Epidermal melanocyte (primary cell): ENCODE data around the gene CFAP54.
"Not testable (repeated sequence)": the region's sequence is repeated elsewhere in the genome, so short reads cannot be mapped to it uniquely, and the experiment has no call there.

Experiments
- DNase-seq: peaks from one replicate; pipeline ENCODE4 v3.0.0; 2011; ENCODE audit warnings: low spot score; ENCODE audit not compliant: insufficient read length

Gene CFAP54

DNA sequence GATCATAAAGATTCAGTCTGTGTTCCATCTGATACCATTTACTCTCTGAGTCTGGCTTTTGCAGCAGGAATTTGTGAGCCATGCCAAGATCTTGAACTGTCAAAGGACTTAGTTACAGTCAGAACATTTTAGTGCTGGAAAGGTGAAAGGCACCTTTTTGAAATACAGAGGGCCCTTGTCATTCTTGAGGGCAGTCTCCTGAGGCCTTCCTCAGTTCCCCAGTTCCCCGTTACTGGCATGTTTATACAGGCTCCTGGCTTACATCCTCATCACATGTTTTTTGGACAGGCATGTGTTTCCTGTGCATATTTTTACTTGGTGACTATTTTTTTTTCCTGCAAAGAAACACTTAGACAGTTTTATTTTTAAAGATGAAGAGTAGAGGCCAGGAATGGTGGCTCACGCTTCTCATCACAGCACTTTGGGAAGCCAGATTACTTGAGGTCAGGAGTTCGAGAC, 21.0 kb downstream of the CFAP54 start:
- DNase-seq, result no peak

DNA sequence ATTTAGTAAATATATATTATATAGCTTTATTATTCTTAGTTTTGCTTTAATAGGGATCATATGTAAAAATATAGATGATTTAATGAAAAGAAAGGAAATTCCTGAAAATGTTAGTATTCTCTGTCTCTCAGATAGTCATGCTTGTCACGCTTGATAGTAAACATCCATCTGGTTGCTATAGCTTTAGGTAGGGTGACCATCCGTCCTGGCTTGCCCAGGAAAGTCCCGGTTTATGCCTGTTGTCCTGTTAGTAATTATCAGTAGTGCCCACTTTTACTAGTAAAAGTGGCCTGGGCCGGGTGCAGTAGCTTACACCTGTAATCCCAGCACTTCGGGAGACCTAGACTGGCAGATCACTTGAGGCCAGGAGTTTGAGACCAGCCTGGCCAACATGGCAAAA, 23.8 kb downstream of the CFAP54 start:
- no peak for DNase-seq

DNA sequence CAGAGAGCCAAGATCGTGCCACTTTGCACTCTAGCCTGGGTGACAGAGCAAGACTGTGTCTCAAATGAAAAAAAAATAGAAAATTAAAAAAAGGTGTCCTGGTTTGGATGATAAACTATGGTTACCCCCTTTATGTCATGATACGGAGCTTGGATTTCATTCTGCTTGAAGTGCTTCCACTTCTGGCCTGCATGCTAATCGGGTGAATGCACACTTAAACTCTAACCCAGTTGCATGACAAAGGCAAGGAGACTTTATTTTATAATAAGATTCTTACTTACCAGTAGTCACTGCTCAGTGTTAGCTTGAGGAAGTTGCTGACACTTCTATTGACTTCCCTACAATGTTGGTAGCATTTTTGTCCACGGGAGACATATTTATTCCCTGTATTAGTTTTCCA, 24.3 kb downstream of the CFAP54 start:
- no peak for DNase-seq

DNA sequence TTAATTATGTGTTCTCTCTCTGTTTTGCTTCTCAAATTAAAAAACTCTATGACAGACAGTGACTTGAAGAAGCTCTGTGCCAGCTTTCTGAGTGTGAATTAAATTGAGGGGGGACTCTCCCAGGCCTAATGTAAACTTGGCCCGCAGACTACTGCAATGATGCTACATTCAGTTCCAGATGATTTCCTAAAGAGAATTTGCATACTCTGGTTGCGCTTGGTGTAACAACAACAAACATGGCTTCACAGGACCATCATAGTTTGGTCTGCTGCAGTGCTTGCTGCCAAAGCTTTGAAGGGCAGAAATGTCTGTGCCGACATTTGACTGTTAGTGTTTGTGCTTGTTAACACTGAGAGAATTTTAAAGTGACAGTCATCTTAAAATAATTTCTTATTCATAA, 25.0 kb downstream of the CFAP54 start:
- DNase-seq, result no peak

DNA sequence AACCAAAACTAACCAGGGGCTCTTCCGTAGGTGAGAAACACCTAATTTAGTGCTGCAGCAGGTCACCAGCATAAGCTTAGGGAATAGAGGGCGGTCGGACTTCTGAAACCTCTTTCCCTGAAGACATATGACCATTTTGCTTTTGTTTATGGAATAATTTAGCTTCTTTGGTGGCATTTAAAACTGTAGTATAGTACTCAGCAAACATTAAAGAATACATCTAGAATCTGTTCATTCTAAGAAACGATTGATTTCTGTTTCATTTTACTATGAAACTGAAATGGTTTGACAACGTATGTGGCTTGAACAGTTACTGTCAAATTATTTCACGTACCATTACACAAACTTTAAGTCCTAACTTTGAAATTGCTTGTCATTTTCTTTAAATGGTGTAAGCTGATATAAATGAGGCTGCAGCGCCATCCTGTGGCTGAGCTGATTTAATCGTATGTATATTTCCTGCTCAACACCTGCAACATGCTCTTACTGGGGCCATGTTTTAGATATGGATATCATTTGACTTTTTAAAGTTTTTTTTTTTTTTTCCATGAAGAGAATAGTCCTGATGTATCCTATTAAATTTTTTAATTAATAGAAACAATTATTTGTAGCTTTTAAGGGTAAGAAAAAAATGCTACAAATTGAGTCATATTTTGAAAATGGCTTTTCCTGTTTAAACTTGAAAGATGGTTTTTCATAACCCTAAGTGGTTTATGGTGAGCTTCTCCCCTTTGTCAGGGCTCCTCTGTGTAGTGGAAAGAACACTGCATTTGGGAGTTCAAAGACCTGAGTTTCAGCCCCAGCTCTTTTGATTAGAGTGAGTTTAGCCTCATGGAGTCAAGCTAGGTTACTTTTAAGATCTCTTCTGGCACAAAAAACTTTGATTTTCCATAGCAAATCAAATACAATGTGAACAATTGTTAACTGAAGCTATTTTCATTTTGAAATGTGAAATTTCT, 27.4 kb downstream of the CFAP54 start:
- peak; percentile 37 for DNase-seq

DNA sequence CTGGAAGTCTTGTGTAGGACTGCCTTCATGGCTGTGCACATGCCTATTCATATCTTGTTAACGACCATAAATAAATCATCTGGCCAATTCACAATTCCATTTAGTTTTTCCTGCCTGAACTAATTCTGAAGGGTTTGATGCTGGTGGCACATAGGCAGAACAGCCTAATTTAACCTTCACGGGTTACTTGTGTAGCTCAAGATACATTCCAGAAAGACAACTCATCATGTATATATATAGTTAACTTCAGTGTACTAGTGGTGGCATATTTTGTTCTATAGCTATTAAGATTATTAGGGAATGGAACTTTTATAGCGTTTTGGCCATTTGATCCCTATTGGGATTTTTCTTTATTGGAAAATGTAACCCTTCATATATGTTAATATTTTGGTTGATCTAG, 31.4 kb downstream of the CFAP54 start:
- DNase-seq, result no peak

DNA sequence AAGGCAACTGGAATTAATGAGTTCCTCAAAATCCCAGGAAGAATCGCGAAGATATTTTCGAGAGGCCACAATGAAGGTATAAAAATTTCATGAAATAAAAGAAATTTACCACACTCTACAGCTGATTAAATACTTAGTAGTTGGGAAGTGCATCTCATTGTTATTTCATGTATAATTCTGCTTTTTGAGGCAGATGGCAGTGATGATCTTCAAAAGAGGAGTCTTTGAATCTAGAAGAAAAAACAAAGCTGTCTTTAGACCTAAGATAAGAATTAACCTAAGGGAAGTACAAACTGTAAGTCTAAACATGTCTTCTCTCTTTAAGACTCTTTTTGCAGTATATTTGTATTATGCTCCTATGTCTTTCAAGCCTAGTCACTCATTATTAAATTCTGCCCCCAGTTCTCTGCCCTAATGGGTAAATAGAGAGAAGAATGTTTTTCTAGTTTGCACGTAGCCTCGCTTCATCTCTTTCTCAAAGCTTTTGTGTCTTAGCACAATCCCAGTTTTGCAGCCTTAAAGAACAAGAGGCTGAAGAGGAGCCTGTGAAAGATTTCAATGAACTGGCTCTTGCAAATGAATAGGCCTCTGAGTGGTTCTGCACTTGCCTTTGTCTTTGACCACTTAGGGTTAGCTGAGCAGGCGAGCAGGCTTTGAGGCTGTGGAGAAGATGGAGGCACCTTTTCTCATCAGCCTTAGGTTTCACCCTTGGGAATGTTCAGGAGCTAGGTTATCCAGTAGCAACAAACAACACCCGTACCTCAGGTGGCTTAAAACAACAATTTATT, 32.7 kb downstream of the CFAP54 start:
- DNase-seq, result no peak

DNA sequence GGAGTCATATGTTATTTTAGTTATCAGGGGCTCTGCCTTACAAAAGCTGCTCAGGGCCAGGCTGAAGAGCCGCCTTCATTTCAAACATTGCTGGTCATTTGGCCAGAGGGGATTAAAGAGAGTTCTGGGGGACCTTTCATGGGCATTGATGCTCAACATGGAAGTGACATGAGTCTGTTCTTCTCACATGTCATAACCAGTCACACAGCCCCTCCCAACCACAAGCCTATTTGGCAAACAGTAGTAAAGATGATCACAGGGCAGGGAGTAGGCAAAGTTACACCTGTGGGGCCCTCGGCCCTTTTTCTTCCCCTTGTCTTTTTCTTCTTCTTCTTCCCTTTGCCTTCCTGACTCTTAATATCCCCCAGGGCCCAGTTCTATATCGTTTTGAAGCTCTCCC, 33.3 kb downstream of the CFAP54 start:
- no peak for DNase-seq

DNA sequence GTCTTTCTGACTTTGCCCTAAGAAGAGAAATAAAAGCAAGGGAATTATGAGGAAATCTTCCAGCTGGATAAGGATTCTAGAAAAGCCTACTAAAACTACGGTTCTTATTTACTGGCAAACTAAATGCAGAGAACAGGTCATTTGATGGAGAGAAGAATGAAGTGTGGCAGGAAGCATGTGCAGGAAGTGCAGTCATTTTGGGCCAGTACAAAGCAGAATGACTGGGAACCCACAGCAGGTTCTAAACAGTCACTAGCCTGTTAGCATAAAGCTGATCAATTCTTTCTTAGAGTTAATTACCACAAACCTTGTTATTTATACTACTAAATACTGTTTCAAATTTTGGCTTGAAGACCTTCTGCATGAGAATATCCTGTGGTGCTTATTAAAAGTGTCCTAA, 36.7 kb downstream of the CFAP54 start:
- DNase-seq, result no peak

DNA sequence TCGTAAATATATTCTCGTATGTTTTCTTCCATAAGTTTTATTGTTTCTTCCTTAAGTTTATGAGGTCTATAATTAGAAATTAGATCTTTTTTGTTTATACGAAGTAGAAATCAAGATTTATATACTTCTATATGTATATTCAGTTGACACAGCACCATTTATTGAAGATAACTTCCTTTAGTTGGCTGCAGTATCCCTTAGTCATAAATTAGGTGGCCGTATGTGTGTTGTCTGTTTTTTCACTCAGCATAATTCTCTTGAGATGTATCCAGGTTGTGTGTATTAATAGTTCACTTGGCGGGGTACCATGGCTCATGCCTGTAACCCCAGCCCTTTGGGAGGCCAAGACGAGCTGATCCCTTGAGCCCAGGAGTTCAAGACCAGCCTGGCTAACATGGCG, 40.5 kb downstream of the CFAP54 start:
- no peak for DNase-seq

DNA sequence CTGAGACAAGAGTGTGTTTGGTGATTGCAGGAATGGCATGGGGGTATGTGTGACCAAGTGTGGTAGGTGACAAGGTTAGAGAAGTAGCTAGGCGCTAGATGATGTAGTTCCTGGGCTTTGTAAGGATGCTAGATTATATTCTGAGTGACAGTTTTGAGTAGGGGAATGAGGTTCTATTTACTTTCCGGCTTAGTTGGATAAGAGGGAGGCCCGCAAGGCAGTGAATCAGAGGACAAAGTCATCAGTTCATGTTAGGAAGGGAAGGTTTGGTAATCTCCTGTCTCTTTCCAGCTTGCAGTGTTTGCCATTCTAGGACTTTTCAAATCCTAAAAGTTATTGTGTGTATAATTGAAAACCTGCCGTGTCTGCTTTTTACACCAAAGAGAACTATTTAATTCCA, 45.0 kb downstream of the CFAP54 start:
- no peak for DNase-seq

DNA sequence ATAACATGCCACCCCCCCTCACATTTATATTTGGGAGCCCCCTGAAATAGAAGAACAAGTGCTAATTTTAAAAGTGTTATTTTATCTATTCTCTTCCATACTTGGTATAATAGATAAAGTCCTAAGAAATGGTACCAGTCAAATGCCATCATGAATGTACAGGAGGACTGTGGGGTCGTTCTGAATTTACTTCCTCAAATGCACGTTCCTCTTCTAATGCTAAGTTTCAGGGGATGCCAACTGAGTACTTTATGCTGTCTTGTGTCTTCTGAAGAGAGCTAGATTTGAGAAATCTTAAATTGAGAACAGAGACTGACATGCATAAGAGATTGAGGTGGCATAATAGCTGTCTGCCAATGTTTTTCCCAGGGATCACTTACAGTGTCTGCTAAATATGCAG, 59.0 kb downstream of the CFAP54 start:
- DNase-seq, result no peak

DNA sequence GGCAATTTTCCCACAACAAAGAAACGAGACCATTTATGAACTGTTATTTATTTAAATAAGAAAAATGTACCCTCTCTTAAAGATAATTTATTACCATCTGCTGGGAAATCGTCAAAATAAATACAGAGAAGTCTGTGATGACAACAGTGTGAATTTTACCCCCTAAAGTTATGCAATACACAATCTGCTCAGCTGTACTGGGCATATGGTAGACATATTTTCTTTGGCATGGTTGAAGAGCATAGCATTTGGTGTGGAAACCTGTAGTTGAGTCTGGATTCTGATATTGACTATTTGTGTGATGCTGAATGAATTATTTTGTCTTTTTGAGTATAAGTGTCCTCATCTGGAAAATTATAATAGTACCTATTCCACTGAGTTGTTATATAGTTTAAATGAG, 60.0 kb downstream of the CFAP54 start:
- DNase-seq, result no peak

DNA sequence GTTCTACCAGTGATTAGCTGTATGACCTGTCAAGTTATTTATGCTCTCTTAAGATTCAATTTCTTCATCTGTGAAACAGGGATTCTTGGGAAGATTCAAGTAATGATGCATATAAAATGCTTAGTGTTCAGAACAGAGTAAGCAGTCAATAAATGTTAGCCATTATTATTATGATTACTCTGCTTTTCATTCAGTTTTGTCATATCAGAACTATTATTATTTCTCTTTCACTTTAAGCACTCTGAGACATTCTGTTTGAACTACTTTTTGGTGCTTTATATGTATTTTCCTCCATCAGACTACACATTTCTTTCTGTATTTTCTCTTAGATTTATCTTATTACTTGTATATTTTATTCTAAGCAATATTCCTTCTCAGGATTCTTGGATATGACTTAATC, 81.2 kb downstream of the CFAP54 start:
- DNase-seq, result no peak

DNA sequence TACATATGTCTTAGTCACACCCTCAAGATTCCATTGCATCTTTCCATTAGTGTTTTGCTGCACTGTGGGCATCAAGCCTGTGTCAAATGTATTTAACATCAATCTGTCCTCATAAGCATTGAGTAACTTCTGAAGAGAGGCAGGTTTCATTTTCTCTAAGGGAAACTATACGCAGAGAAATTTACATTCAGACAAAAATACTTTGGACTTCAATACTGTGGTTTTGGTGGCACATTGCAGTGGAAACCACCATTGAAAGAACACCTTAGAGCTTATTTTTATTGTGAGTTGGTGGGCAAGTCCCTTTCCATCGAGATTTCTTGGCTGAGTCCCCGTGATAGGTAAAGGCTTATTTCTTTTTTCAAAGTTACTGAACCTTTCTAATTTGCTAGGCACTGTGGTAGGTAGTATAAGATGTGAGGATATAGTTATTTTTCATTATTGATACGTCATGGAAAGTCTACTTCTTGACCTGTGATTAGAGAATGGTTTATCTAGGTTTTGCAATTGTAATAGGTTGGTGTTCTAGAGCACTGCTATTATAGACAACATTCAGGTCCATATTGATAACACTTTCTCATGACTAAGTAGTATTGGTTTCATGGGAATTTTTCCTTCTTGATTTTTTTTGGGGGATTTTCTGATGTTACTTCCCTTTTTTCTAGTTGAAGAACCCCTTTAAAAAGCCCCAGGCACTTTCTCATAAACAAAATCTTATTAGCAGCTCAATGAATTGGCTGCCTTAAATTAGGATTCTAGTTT, 81.9 kb downstream of the CFAP54 start:
- DNase-seq, result no peak

DNA sequence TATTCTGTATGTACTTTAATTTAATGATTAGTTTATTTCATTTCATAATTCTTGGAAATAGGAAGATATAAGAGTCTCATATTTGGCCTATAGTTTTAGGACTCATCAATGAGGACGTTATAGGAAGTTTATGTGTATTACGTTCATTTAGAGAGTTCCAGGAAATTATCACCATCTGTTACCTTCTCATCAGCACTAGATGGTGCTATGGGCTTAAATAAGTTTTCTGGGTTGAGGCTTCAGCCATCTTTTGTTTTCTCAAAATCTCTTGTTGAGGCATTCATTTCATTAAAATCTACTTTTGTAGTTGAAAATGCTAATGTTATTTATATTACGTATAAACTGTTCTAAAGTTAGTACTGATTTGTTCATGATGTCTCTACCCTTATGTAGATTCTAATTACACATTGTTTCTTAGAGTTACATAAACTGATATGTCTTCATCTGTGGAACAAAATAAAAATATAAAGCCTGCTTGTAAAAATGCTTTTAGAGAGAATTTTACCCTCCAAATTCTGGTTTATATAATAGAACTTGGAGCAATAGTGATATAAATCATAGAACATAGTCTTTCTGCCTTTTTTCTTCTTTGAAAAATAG, 89.2 kb downstream of the CFAP54 start:
- peak; percentile 50 for DNase-seq

DNA sequence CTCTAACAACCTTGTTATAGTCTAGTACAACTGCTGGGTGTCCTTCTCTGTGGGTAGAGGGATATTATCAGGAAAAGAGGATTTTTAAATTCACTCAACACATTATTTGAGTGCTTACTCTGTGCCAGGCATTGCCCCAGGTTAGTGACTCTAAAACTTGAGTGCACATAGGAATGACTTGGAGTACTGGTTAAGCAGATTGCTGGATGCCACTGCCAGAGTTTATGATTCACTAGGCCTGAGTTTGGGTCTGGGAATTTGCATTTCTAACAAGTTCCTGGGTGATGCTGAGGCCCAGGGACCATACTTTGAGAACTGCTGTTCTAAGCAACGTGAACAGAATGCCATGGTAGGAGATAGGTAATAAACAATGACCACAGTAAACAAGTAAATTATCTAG, 96.6 kb downstream of the CFAP54 start:
- no peak for DNase-seq

DNA sequence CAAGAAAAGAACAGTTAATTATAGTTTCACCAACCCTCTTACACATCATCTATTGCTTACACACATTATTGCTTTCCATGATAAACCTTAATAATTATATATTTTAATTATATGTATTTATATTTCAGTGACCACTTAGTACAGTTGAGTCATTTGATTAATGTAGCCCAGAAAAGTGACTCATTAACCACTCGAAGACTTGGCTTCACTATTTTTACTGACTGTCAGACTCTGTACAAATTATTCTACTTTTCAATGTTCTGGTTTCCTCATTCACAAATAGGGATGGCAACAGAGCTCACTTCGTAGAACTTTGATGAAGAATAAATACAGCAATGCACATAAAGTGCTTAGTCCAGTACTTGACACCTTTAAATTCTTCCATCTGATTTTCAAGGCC, 98.3 kb downstream of the CFAP54 start:
- no peak for DNase-seq

DNA sequence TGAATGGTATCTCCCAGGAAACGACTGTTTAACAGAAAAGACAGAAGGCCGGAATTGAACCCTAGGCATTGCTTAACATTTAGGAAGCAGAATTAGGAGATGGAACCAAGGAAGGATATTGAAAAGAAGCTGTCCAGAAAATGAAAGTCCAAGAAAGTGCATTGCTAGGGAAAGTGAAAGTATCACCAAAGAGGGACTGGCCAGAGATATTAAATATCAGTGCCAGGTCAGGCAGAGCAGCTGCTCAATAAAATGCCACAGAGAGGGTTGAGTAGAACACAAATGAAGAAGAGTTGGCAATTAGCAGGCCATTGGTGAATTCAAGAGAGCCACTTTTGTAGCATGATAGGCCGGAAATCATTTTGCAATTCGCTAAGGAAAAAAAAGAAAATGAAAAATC, 101.6 kb downstream of the CFAP54 start:
- DNase-seq, result no peak

DNA sequence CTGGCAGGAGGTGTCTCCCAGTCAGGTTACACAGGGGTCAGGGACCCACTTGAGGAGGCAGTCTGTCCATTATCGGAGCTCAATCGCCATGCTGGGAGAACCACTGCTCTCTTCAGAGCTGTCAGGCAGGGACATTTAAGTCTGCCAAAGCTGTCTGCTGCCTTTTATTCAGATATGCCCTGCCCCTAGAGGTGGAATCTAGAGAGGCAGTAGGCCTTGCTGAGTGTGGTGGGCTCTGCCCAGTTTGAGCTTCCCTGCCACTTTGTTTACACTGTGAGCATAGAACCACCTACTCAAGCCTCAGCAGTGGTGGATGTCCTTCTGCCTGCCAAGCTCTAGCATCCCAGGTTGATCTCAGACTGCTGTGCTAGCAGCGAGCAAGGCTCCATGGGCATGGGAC, 115.0 kb downstream of the CFAP54 start:
- not testable (repeated sequence) for DNase-seq

DNA sequence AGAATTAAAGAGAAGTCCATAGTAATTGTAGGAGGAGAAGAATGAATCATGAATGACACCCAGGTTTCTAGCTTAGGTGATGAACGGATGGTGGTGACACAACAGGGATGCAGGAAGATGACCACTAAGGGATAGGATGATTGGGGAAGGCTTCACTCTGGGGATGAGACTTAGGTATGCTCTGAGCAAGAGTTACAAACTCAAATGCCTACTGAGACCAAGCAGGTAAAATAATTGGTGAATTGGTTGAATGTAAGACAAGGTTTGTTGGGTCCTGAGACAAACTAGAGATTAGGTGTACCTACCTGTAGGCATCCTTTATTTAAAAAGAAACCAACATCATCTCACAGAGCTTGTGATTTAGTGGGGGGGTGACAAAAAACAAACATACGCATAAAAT, 116.3 kb downstream of the CFAP54 start:
- DNase-seq, result no peak
